DOHH2 (cell line): Measurements from ENCODE around the gene LRRTM4.
"Not testable (repeated sequence)": the region's sequence is repeated elsewhere in the genome, so short reads cannot be mapped to it uniquely, and the experiment has no call there.

Source experiments
- H3F3A ChIP-seq: fragments of 200-600 bp; sonication (generic), shearing (Covaris generic); 2 replicates; pipeline ENCODE4 v1.6.0; 2016; ENCODE audit warnings: antibody characterized with exemption, mild to moderate bottlenecking; ENCODE audit not compliant: control insufficient read depth, insufficient read depth
- H3K27ac ChIP-seq: fragments of 200-600 bp; sonication (generic); 2 replicates; pipeline ENCODE4 v1.5.1; 2014; ENCODE audit warnings: low read depth, mild to moderate bottlenecking, low read length, moderate library complexity
- H3K27me3 ChIP-seq: fragments of 200-600 bp; sonication (generic); 2 replicates; pipeline ENCODE4 v1.6.1; 2014; ENCODE audit warnings: mild to moderate bottlenecking, low read length, mixed read lengths; ENCODE audit not compliant: control insufficient read depth
- H3K36me3 ChIP-seq: fragments of 200-600 bp; sonication (generic); 2 replicates; pipeline ENCODE4 v1.6.1; 2014; ENCODE audit warnings: mild to moderate bottlenecking, low read length, moderate library complexity, mixed read lengths; ENCODE audit not compliant: control insufficient read depth
- H3K4me1 ChIP-seq: fragments of 200-600 bp; sonication (generic); 2 replicates; pipeline ENCODE4 v1.6.1; 2014; ENCODE audit warnings: mild to moderate bottlenecking, low read length, mixed read lengths; ENCODE audit not compliant: control insufficient read depth
- H3K4me2 ChIP-seq: fragments of 200-600 bp; sonication (generic); 2 replicates; pipeline ENCODE4 v1.6.0; 2014; ENCODE audit warnings: mild to moderate bottlenecking, low read length, moderate library complexity
- H3K4me3 ChIP-seq: fragments of 200-600 bp; sonication (generic); 2 replicates; pipeline ENCODE4 v1.5.1; 2014; ENCODE audit warnings: mild to moderate bottlenecking, low read length, mixed read lengths
- H3K79me2 ChIP-seq: fragments of 200-600 bp; sonication (generic); 2 replicates; pipeline ENCODE4 v1.6.1; 2014; ENCODE audit warnings: mild to moderate bottlenecking, low read length, mixed read lengths; ENCODE audit not compliant: control insufficient read depth
- H3K9me2 ChIP-seq: fragments of 200-600 bp; sonication (generic); replicated peaks from 2 replicates; pipeline ENCODE4 v1.6.1; 2014; ENCODE audit warnings: mild to moderate bottlenecking, low read length, mixed read lengths; ENCODE audit not compliant: control insufficient read depth
- H3K9me3 ChIP-seq: fragments of 200-600 bp; sonication (generic); 2 replicates; pipeline ENCODE4 v1.6.1; 2014; ENCODE audit warnings: antibody characterized with exemption, low read length, mixed read lengths; ENCODE audit not compliant: control insufficient read depth, insufficient read depth
- H4K20me1 ChIP-seq: fragments of 200-600 bp; sonication (generic); 2 replicates; pipeline ENCODE4 v1.6.0; 2014; ENCODE audit warnings: low read depth, mild to moderate bottlenecking, antibody characterized with exemption, low read length, moderate library complexity; ENCODE audit not compliant: control insufficient read depth, insufficient read depth
- CTCF ChIP-seq: fragments of 200-600 bp; sonication (generic); IDR thresholded peaks from one replicate; pipeline ENCODE4 v1.5.1; 2014; ENCODE audit warnings: antibody characterized with exemption, mild to moderate bottlenecking, low read depth, low read length; ENCODE audit not compliant: poor library complexity, severe bottlenecking
- EZH2phosphoT487 ChIP-seq: fragments of 200-600 bp; sonication (generic); IDR thresholded peaks from 2 replicates; pipeline ENCODE4 v1.6.1; 2017; ENCODE audit warnings: borderline replicate concordance, mild to moderate bottlenecking, antibody characterized with exemption, low read length, moderate library complexity, mixed read lengths

LRRTM4 gene

GRCh38 chr2:77046339-77046738 lies 475.8 kb downstream of the LRRTM4 start:
- TF ChIP-seq CTCF (no peak), EZH2phosphoT487 (no peak)
- no peaks in the 10 kb centered on the region for H3K4me1 ChIP-seq
- H3K36me3 ChIP-seq: no peaks in the 10 kb centered on the region
- H3K27me3 ChIP-seq: no peaks in the 10 kb centered on the region
- H3K9me2 ChIP-seq: no peaks in the 10 kb centered on the region
- H3K4me3 ChIP-seq: no peak overlapping the region
- H4K20me1 ChIP-seq: no peaks in the 10 kb centered on the region
- no peaks in the 10 kb centered on the region for H3F3A ChIP-seq
- H3K27ac ChIP-seq: no peak overlapping the region
- H3K9me3 ChIP-seq: peaks cover 7% of the 10 kb centered on the region; the same call in 1 of the 2 replicates
- no peak overlapping the region for H3K4me2 ChIP-seq
- no peaks in the 10 kb centered on the region for H3K79me2 ChIP-seq

- H3K79me2 ChIP-seq, H3K4me1 ChIP-seq, H3K4me3 ChIP-seq, H4K20me1 ChIP-seq, H3K9me2 ChIP-seq, H3K36me3 ChIP-seq, H3F3A ChIP-seq, H3K4me2 ChIP-seq, H3K27me3 ChIP-seq, H3K27ac ChIP-seq, H3K9me3 ChIP-seq: not testable (repeated sequence)
Measured at GRCh38 chr2:77045456-77045855, 476.7 kb downstream of the LRRTM4 start.

GRCh38 chr2:77034445-77034844 lies 487.7 kb downstream of the LRRTM4 start:
- no peaks in the 10 kb centered on the region for H3F3A ChIP-seq
- H3K27ac ChIP-seq: no peak overlapping the region
- no peaks in the 10 kb centered on the region for H3K27me3 ChIP-seq
- H3K79me2 ChIP-seq: no peaks in the 10 kb centered on the region
- no peaks in the 10 kb centered on the region for H3K9me2 ChIP-seq
- TF ChIP-seq EZH2phosphoT487 (no peak), CTCF (no peak)
- H3K36me3 ChIP-seq: no peaks in the 10 kb centered on the region
- no peaks in the 10 kb centered on the region for H3K9me3 ChIP-seq
- no peaks in the 10 kb centered on the region for H4K20me1 ChIP-seq
- no peaks in the 10 kb centered on the region for H3K4me1 ChIP-seq
- no peak overlapping the region for H3K4me3 ChIP-seq
- H3K4me2 ChIP-seq: no peak overlapping the region

GRCh38 chr2:77029237-77029636 lies 492.9 kb downstream of the LRRTM4 start:
- H3K9me3 ChIP-seq, H3F3A ChIP-seq, H3K27ac ChIP-seq: not testable (repeated sequence)

More at GRCh38 chr2:77029237-77029636, 492.9 kb downstream of the LRRTM4 start:
- not testable (repeated sequence) for H3K27me3 ChIP-seq, H3K4me1 ChIP-seq, H3K4me2 ChIP-seq, H3K9me2 ChIP-seq, H4K20me1 ChIP-seq, H3K79me2 ChIP-seq, H3K4me3 ChIP-seq, H3K36me3 ChIP-seq
